HL-60/S4 (cell line): ENCODE measurements around the gene NDUFS8.

Source experiments
- in situ Hi-C: fragments of 300-500 bp; cut with MboI; formaldehyde crosslinking; loops from 2 replicates; pipeline ENCODE4 v1.14.3; 2022; ENCODE audit warnings: low sequenced_read_pairs

NDUFS8 gene

DNA sequence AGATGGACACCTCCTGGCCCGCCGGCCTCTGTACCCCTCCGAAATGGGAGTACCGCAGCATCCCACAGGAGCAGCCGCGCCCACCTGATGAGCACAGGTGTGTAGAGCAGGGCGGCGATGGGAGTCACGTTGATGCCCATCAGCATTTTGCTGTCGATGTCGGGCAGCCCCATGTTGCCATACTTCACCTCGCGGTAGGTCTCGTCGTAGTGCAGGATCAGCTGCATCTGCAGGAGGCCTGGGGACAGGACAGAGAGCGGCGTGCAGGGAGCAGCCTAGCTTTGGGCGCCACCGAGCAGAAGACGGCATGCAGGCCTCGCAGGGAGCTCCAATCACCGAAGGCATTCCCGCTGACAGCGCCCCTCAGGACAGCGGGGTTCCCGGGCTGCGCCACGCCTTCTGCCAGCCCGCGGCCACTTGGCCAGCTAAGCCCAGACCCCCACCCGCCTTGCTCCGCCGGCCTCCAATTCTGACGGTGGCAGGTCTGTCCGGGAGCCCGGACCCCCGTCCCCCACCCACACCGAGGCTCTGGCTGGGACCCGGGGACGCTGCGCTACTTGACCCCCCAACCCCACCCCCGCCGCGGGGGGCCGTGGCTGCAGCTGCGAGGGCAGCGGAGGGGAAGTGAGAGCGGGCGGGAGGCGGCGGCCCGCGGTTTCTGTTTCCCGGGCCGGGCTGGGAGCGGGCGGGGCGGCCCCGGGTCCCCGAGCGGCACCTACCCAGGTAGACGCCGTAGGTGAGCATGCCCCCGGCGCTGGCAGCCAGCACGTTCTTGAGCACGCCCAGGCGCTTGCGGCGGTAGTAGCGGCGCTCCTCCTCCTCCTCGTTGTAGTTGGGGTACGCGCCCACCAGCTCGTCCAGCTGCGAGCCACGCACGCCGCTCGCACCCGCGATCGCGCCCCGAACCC lies 27.3 kb upstream of the NDUFS8 start:
- in situ Hi-C loops: no loop called here

DNA sequence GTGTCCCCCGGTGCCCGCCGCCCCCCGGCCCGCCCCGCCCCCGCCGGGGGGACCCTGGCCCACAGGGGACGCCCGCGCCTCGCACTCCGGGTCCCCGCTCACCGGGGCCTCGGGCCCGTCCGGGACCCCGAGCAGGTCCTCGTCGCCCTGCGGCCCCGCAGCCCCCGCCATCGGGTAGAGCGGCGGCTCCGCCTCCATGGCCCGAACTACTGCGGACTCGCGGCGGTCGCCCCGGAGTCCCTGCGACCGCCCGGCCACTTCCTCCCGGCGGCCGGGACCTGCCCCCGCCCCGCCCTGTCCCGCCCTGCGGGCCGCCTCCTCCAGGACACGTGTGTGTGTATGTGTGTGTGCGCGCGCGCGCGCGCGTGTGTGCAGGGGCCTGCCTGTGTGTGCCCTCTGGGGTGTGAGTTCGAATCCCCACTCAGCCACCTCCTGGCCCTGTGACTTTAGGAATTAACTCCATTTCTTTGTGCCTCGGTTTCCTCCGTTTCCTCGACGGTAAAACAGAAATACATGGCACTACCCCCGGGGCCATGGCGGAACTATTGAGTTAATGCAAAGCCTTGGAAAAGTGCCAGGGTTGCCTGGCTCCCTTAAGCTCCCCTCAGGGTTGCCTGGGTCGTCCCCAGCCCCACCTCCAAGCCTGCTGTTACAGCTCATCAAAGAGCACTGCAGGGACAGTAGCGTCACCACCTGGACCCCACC lies 26.5 kb upstream of the NDUFS8 start, which contains the start of gene UNC93B1:
UNC93B1 (minus strand) TSS at position 252 of the 705 bp plus-strand sequence; CDS start at position 198, 54 bp downstream.
- in situ Hi-C loops: no loop called here

DNA sequence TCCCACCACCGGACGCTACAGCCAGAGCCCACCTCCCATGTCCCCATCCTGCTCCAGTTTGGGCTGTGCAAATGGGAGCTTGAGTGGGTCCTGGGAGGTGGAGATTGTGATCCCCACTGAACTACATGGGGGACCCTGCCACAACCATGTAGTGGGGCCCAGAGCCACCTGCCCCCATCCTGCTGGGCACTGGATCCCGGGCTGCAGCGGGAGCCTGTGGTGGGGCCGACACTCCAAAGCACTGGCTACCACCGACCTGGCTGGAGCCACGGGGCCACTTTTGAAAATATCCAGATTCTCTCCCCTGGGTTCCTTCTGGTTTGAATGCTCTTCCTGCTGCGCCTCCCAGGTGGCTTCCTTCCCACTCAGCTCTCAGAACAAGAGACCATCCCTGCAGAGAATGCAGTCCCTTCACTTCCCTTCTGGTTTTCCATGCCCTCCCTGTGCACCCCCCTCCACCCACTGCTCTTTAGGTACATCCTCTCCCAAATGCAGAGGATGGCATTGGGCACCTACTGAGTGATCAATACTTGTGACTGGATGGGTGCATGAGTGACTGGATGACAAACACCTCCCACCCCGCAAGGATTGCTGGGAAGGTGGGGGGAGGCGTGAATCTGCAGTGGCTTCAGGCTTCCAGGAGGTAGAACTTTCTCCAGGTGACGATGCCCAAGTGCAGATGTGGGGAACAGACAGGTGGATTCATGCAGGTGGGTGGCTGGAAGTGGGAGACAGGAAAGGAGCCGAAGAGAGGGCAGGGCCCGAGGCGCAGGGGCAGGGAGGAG lies 25.7 kb upstream of the NDUFS8 start:
- in situ Hi-C loops: no loop called here

DNA sequence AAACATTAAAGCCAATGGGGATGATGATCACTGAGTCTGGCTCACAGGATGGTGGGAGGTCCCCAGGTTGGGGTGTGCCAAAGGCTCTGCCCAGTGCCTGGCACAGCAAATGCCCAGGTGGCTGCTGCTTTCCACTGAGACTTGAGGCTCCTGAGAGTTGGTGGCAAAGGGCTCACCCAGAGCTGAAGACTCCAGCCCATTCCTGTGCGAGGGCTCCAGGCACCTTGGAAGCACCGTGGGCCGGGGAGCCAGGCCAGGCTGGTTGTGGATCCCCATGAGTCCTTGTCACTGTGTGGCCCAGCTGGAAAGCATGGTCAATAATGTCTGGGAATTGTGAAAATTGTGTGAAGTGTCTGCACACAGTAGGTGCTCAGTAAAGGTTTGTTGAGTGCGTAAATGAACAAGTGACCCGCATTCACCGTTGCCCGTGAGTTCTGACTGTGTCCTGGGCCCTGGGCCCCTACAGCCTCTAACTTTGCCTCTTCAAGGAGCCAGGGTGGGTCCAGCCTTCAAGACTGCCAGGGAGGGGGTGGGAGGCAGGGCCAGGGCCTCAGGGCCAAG lies 23.8 kb upstream of the NDUFS8 start:
- in situ Hi-C loops: no loop called here

DNA sequence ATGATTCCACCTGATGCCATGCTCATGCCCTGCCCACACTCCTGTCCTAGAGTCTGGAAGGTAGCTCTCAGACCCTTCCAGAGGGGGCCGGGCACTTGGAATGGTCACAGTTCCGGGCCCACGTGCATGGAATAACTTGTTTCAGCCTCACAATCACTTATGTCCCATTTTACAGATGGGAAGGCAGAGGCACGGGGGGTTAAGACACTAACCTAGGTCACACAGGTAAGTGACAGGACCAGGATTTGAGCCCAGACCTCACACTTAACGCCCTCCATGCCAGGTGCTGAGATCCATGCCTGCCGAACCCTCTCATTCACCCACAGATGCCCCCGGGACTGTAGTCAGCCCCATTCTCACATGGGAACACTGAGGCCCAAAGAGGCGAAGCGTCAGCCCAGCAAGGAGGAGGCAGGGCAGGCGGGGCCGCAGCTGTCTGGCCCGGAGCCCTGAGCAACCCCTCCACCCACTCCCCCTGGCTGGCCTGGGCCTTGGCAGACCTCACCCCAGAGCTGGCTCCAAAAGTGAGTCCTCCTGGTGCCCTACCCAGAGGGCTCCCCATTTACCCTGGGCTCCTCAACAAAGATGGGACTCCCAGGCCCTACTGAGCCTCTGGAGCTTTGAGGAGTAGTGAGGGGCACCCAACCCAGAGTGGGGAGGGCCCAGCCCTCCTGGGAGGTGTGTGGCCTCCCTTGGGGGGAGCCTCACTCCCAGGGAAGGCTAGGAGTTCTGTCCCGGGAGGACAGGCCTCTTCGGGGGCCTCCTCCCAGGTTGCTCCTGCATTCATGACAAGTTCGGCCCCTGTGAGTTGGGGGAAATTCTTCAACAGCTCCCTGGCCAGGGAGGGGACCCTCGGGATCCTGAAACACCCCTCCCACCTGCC lies 22.7 kb upstream of the NDUFS8 start:
- in situ Hi-C loops: no loop called here

- in situ Hi-C loops: no loop called here
Observed at GRCh38 chr11:68008381-68009337, 21.8 kb upstream of the NDUFS8 start.

DNA sequence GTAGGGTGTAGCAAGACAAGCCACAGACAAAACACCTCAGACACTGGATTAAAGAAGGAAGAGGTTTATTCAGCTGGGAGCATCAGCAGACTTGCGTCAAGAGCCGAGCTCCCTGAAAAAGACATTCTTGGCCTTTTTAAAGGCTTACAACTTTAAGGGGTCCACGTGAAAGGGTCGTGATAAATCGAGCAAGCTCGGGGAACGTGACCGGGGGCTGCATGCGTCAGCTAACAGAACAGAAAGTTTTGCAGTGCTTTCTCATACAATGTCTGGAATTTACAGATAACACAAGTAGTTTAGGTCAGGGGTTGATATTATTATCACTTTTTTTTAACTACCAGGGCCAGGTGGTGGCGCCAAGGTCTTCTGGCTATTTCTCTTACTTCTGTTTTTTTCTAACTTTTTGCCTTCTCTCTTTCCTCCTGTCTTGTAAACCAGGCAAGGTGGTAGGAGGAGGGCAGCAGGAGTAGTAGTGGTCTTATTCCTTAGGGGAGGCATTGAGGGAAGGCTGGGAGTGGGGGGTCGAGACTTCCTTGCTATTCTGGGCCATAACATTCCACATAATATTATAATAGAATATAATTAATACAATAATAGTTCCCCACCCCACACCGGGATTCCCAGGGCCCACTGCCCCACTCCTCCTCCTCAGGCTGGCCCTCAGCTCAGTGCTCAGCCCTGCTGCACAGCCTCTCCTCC lies 20.9 kb upstream of the NDUFS8 start:
- in situ Hi-C loops: no loop called here

DNA sequence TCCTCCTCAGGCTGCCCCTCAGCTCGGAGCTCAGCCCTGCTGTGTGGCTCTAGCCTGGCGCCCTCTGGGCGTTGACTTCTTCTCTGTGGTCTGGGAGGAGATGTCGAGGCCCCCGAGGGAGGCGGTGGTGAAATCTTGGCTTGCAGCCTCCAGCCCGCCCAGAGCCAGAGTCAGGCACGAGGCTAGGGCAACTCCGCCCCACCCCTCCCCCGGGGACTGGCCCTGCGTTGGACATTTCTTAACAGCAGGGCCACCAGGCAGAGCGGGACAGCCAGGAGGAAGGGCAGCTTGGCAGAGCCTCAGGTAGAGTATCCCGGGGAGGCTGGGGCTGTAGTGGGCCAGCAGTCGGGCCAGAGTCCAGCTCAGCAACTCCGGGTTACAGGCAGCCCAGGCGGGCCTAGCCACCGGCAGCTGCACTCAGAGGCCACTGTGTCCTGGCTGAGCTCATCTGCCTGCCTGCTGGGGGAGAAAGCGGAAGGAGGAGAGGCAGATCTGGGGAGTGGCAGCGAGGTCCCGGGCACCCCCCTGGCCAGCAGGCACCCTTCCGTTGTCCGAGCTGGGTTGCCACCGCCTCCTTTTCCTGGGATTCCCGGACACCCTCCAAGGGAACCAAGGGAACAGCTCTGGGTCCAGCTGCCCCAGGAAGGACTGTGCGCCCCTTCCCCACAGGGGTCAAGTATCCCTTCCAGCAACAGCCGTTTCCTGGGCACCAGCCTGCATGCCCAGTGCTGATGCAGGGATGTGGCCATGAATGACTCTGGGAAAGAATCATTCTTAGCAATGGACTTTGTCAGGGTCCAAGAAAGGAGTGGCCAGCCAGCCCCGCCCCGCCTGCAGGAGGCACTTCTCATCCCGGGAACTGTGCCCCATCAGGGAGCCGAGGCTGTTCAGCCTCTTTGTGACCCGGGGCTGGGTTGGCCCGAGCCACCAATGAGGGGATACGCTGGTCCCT lies 20.1 kb upstream of the NDUFS8 start, which contains the start of gene ALDH3B1:
ALDH3B1 (plus strand) TSS at position 238 of the 952 bp plus-strand sequence. CDS start 4,971 bp downstream, outside the sequence.
- in situ Hi-C loops: no loop called here

DNA sequence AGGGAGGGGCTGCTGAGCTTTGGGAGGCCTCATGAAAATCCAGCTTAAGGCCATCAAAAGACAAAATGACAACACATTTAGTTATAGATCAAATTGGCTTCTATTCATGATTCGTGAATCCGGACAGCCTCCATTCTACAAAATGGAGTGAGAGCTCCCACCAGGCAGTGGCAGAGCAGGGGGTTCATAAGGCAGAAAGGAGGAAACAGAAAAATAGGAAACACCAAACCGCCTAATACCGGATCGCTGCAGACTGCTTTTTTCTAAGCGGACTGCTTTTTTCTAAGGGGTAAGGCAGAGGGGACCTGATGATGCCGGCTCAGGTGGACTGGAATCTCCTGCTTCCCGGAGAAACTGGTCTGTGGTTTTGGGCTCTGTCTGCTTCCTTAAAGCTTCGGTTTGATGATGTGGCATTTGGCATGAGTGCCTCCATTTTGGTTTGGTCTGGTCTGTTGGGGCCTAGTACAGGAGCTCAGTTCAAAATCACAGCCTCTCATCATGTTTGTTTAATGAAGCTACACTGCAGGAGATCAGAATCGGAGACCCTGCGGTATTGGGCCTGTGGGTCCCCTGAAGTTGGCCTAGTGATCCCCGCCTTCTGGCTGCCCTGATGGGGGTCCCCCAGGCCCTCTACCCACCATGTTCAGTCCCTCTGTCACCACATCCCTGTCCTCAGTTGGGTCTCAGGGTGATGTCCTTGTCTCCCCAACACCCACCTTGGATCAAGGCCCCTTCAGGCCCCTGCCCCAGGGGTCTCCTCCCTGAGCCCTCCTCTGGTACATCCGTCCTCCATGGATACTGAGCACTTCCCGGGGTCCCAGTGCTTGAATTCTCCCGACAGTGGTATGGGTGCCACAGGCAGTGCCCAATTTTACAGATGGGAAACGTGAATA lies 19.2 kb upstream of the NDUFS8 start:
- in situ Hi-C loops: no loop called here

DNA sequence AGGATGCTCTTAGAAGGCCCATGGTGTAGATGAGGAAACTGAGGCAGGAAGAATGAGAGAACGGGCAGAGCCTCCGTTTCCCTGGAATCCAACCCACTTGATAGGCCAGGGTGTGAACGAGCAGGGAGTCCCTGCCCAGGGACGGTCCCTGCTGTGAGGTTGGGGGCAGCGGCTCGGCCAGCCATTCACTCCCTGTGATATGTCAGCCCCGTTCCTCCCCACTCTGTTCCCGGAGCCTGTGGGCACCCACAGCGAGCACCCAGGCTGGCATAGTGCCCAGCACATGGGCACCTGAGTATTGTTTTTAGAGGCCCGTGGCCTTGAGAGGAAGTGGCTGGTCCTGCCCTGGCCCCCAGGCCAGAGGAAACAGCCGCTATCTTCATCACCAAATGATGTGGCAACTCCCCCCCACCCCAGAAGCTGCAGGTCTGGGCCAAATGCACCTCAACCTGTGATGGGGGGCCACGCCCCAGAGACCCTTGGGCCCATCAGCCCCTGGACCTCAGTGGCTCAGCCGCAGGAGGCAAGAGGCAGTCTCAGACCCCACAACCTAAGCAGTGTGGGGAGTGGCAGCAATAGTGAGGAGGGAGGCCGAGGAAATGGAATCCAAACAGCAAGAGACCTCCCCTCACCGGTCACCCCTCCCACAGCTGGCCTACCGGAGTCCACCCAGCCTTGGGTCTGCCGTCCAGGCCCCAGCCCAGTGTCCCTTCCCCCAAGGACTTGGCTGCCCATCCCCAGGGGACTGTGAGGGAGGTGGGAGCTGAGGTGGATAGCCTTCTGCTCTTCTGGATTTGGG lies 18.2 kb upstream of the NDUFS8 start:
- in situ Hi-C loops: no loop called here

- in situ Hi-C loops: no loop called here
Observed at GRCh38 chr11:68012843-68013610, 17.5 kb upstream of the NDUFS8 start.

- in situ Hi-C loops: no loop called here
Observed at GRCh38 chr11:68013611-68014156, 16.8 kb upstream of the NDUFS8 start.

DNA sequence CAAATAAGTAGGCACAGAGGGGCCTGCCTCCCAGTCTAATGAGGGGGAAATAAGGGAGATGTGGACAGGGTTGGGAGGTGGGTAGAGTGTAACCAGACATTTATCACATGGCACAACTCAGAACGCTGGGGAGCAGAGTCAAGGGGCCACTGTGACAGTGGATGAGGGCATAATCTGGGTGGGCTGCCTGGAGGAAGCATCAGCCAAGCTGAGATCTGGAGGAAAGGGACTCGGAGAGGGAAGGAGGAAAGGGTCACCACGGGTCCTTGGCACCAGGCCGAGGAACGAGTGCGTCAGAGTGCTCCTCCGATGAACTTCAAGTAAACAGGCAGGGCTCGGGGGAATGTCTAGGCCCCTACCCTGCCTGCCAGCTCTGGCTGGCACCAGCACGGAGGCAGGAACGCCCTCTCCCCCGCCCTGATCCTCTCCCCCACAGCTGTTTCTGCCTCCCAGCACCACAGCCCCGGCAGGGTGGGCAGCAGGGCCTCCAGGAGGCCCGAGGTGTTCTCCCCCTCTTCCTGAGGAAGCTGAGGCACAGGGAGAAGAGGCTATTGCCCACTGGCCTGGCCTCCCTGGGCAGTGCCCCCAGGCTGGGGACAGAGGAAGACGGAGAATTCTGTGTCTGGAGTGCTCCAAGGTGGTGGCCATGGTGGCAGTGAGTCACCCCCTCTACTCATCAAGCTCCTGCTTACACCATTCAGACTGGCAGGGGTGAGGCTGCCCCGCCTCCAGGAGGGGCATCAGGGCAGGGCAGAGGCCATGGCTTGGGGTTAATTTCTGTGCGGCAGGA lies 16.1 kb upstream of the NDUFS8 start:
- in situ Hi-C loops: no loop called here
